ENCODE measurements around the gene PLEKHF1. TPM values are rescaled to one million over a fixed set of nuclear protein-coding genes. Genes with fewer than 3 reads are reported as not detected.

The PLEKHF1 gene
- total and polyA plus RNA-seq, 2 of the 13 experiments (the other 11 are each of a cell fraction or from before 2014, with no cell fraction given), result 2.9 to 3.8 TPM

DNA sequence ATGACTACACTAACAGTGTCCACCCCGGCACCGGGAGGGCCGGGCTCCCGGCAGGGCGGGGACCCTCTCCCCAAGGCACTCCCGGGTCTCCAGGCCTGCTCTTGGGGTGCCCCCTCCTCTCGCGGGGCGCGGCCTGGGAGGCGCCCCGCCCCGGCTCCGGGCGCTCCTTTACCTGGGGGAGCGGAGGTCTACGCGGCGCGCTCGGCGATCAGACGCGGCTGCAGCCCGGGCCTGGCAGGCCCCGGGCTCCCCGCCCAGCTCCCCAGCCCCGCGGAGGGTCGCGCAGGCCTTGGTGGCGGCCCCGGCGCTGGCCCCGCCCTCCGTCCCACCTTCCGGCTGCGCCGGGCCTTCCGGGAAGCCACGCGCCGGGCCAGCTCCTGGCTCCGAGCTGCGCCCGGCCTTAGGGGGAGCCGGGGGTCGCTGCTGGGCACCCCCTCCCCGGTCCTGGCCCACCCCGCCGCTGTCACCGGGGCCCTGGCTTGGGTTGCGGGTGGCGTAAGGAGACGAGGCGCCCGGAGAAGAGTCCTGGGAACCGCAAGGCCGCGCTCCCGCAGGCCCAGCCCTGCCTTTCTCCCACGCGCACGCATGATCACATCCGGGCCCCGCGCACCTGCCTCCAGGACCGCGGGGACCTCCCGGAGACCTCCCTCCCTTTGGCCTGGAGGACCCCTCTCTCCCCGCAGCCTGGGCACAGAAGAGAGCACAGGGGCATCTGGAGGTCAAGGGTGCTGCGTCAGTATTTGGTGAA lies 49.9 kb downstream of the PLEKHF1 start, which contains the start of gene C19orf12 (continued):
- TF ChIP-seq, protein P1, sequence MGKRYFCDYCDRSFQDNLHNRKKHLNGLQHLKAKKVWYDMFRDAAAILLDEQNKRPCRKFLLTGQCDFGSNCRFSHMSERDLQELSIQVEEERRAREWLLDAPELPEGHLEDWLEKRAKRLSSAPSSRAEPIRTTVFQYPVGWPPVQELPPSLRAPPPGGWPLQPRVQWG (CRISPR knock-in tag; IDR thresholded peaks at IDR 0.05; ENCODE audit: borderline replicate concordance, low read depth), result no peak
- TF ChIP-seq SRSF1 (optimal IDR thresholded peaks at IDR 0.05; ENCODE audit: low read depth, low read length) (no peak), FOXM1 (CRISPR knock-in tag; IDR thresholded peaks at IDR 0.05) (no peak), SRSF4 (IDR thresholded peaks at IDR 0.05; ENCODE audit: low read depth, low read length, poor library complexity, severe bottlenecking) (no peak), ZNF546 (CRISPR knock-in tag; conservative IDR thresholded peaks at IDR 0.05) (no peak; the same call in 1 of the 2 replicates), ZNF550 (CRISPR knock-in tag; IDR thresholded peaks at IDR 0.05; ENCODE audit: borderline replicate concordance) (no peak), ZNF224 (CRISPR knock-in tag; IDR thresholded peaks at IDR 0.05) (no peak), ZKSCAN5 (CRISPR knock-in tag; IDR thresholded peaks at IDR 0.05) (no peak), EZH2 (conservative IDR thresholded peaks at IDR 0.05; ENCODE audit: low read depth, low read length) (no peak), GATAD1 (CRISPR knock-in tag; IDR thresholded peaks at IDR 0.05) (peak; percentile 40; the same call in 1 of the 2 replicates), REXO4 (CRISPR knock-in tag; IDR thresholded peaks at IDR 0.05; ENCODE audit: borderline replicate concordance) (no peak), ZNF607 (CRISPR knock-in tag; IDR thresholded peaks at IDR 0.05; ENCODE audit: borderline replicate concordance) (peak; percentile 51; the same call in 1 of the 2 replicates), ZFP36L1 (CRISPR knock-in tag; IDR thresholded peaks at IDR 0.05) (no peak), ZBTB20 (CRISPR knock-in tag; IDR thresholded peaks at IDR 0.05; ENCODE audit: borderline replicate concordance, low read depth) (no peak), U2AF1 (optimal IDR thresholded peaks at IDR 0.05; ENCODE audit: low read depth, low read length) (no peak), ZNF790 (CRISPR knock-in tag; IDR thresholded peaks at IDR 0.05; ENCODE audit: borderline replicate concordance) (0 out of 2 replicates have a peak, but pooled peaks have one; percentile 28), ZNF335 (CRISPR knock-in tag; IDR thresholded peaks at IDR 0.05) (no peak), MTA1 (CRISPR knock-in tag; IDR thresholded peaks at IDR 0.05; ENCODE audit: borderline replicate concordance) (no peak)
- TF ChIP-seq, protein P2, sequence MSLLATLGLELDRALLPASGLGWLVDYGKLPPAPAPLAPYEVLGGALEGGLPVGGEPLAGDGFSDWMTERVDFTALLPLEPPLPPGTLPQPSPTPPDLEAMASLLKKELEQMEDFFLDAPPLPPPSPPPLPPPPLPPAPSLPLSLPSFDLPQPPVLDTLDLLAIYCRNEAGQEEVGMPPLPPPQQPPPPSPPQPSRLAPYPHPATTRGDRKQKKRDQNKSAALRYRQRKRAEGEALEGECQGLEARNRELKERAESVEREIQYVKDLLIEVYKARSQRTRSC (CRISPR knock-in tag; IDR thresholded peaks at IDR 0.05; ENCODE audit: low read depth), result no peak
- TF ChIP-seq, protein P3, sequence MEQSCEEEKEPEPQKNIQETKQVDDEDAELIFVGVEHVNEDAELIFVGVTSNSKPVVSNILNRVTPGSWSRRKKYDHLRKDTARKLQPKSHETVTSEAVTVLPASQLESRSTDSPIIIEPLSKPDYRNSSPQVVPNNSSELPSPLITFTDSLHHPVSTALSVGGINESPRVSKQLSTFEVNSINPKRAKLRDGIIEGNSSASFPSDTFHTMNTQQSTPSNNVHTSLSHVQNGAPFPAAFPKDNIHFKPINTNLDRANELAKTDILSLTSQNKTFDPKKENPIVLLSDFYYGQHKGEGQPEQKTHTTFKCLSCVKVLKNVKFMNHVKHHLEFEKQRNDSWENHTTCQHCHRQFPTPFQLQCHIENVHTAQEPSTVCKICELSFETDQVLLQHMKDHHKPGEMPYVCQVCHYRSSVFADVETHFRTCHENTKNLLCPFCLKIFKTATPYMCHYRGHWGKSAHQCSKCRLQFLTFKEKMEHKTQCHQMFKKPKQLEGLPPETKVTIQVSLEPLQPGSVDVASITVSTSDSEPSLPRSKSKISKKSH (CRISPR knock-in tag; IDR thresholded peaks at IDR 0.05; ENCODE audit: borderline replicate concordance), result no peak
- TF ChIP-seq, protein P4, sequence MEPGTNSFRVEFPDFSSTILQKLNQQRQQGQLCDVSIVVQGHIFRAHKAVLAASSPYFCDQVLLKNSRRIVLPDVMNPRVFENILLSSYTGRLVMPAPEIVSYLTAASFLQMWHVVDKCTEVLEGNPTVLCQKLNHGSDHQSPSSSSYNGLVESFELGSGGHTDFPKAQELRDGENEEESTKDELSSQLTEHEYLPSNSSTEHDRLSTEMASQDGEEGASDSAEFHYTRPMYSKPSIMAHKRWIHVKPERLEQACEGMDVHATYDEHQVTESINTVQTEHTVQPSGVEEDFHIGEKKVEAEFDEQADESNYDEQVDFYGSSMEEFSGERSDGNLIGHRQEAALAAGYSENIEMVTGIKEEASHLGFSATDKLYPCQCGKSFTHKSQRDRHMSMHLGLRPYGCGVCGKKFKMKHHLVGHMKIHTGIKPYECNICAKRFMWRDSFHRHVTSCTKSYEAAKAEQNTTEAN (CRISPR knock-in tag; conservative IDR thresholded peaks at IDR 0.05), result no peak
- TF ChIP-seq, protein P5, sequence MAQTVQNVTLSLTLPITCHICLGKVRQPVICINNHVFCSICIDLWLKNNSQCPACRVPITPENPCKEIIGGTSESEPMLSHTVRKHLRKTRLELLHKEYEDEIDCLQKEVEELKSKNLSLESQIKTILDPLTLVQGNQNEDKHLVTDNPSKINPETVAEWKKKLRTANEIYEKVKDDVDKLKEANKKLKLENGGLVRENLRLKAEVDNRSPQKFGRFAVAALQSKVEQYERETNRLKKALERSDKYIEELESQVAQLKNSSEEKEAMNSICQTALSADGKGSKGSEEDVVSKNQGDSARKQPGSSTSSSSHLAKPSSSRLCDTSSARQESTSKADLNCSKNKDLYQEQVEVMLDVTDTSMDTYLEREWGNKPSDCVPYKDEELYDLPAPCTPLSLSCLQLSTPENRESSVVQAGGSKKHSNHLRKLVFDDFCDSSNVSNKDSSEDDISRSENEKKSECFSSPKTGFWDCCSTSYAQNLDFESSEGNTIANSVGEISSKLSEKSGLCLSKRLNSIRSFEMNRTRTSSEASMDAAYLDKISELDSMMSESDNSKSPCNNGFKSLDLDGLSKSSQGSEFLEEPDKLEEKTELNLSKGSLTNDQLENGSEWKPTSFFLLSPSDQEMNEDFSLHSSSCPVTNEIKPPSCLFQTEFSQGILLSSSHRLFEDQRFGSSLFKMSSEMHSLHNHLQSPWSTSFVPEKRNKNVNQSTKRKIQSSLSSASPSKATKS (CRISPR knock-in tag; IDR thresholded peaks at IDR 0.05), result no peak
